PFSK-1 (cell line): ENCODE results near the gene SNX17.

Experiments used
- FOXP2 ChIP-seq: optimal IDR thresholded peaks from 2 replicates; pipeline ENCODE3; 2011; ENCODE audit warnings: borderline replicate concordance, control low read depth, inconsistent platforms; ENCODE audit not compliant: insufficient read depth; ENCODE audit errors: extremely low read length, extremely low read depth
- POLR2AphosphoS5 ChIP-seq: IDR thresholded peaks from 2 replicates; pipeline ENCODE4 v1.6.1; 2012; ENCODE audit warnings: low read depth, mild to moderate bottlenecking, control low read depth, low read length, moderate library complexity
- REST ChIP-seq, 2 experiments: IDR thresholded peaks; 2 replicates each; pipeline versions ENCODE4 v1.6.1 to v1.8.0; 2011 to 2012; ENCODE audit warnings: low read depth in 2 of 2, low read length in 2 of 2, control low read depth in 1 of 2, inconsistent platforms in 1 of 2, mild to moderate bottlenecking in 1 of 2, moderate library complexity in 1 of 2; ENCODE audit not compliant: insufficient read depth in 1 of 2
- SIN3A ChIP-seq: IDR thresholded peaks from 2 replicates; pipeline ENCODE4 v1.6.1; 2012; ENCODE audit warnings: mild to moderate bottlenecking, low read length, moderate library complexity, borderline replicate concordance; ENCODE audit not compliant: insufficient read depth
- TAF1 ChIP-seq: IDR thresholded peaks from 2 replicates; pipeline ENCODE4 v1.6.1; 2012; ENCODE audit warnings: low read length, control low read depth, borderline replicate concordance; ENCODE audit not compliant: insufficient read depth

SNX17 gene

GRCh38 chr2:27393225-27393624 is 22.8 kb downstream of the SNX17 start:
- TF ChIP-seq REST (IDR thresholded peaks at IDR 0.05; ENCODE audit: insufficient read depth in 1 of 2, low read depth in 2 of 2, low read length in 2 of 2): no peak
- TF ChIP-seq SIN3A: no peak
- TF ChIP-seq TAF1: no peak
- TF ChIP-seq FOXP2: no peak
- TF ChIP-seq POLR2AphosphoS5: no peak

GRCh38 chr2:27398962-27399361 is 28.5 kb downstream of the SNX17 start:
- TF ChIP-seq TAF1 (no peak), SIN3A (no peak), POLR2AphosphoS5 (no peak)

- no peak for TF ChIP-seq REST (IDR thresholded peaks at IDR 0.05; ENCODE audit: insufficient read depth in 1 of 2, low read depth in 2 of 2, low read length in 2 of 2)
- TF ChIP-seq TAF1: no peak
- TF ChIP-seq POLR2AphosphoS5: no peak
- no peak for TF ChIP-seq SIN3A
- TF ChIP-seq FOXP2: no peak
Measured at GRCh38 chr2:27400348-27401135, 30.1 kb downstream of the SNX17 start.

- no peak for TF ChIP-seq SIN3A
- peak; percentile 46 for TF ChIP-seq POLR2AphosphoS5
Measured at GRCh38 chr2:27407798-27408491, 37.5 kb downstream of the SNX17 start.

- TF ChIP-seq TAF1 (0 out of 2 replicates have a peak, but pooled peaks have one; percentile 33), REST (IDR thresholded peaks at IDR 0.05; ENCODE audit: insufficient read depth in 1 of 2, low read depth in 2 of 2, low read length in 2 of 2) (no peak)
Measured at GRCh38 chr2:27408601-27409320, 38.3 kb downstream of the SNX17 start.
